C4-2B (cell line): ENCODE data around the gene SACS.

Experiments
- H3K27ac ChIP-seq: fragments of 450-650 bp; 2 replicates; pipeline ENCODE4 v1.5.1; 2017
- CTCF ChIP-seq: fragments of 450-650 bp; conservative IDR thresholded peaks from 2 replicates; pipeline ENCODE4 v1.5.1; 2017; ENCODE audit warnings: mild to moderate bottlenecking
- ZFX ChIP-seq: fragments of 450-650 bp; IDR thresholded peaks from 2 replicates; pipeline ENCODE4 v1.6.1; 2017

The SACS gene

GRCh38 chr13:23433171-23434153, at the start of gene SACS:
TSS of gene SACS (minus strand) at chr13:23433702. CDS start at chr13:23411239, 22,463 bp downstream.
- peak; percentile 49; the same call in 1 of the 2 replicates for TF ChIP-seq ZFX
- TF ChIP-seq CTCF = no peak
- peak within 1 kb of the TSS; percentile 41 for H3K27ac ChIP-seq

- H3K27ac ChIP-seq = no peak overlapping the region
- TF ChIP-seq ZFX (no peak), CTCF (no peak)
Observed at GRCh38 chr13:23480324-23480723, 46.8 kb upstream of the SACS start.

GRCh38 chr13:23477101-23477500, 43.6 kb upstream of the SACS start:
- H3K27ac ChIP-seq = no peak overlapping the region
- no peak for TF ChIP-seq ZFX
- no peak; the same call in 1 of the 2 replicates for TF ChIP-seq CTCF

GRCh38 chr13:23473221-23473620, 39.7 kb upstream of the SACS start:
- no peak overlapping the region for H3K27ac ChIP-seq
- TF ChIP-seq CTCF (no peak), ZFX (no peak)

GRCh38 chr13:23472189-23472588, 38.7 kb upstream of the SACS start:
- TF ChIP-seq CTCF = no peak
- no peak for TF ChIP-seq ZFX
- no peak overlapping the region for H3K27ac ChIP-seq

- H3K27ac ChIP-seq = no peak overlapping the region; the same call in 1 of the 2 replicates
- no peak for TF ChIP-seq ZFX
- TF ChIP-seq CTCF = no peak
Observed at GRCh38 chr13:23470790-23471614, 37.5 kb upstream of the SACS start.

- TF ChIP-seq ZFX = no peak
- no peak for TF ChIP-seq CTCF
- H3K27ac ChIP-seq = no peak overlapping the region
Observed at GRCh38 chr13:23469951-23470421, 36.5 kb upstream of the SACS start.
